GM19397 (cell line): ENCODE measurements around the gene WDR7.

Experiments used
- ATAC-seq: cut with Tn5 transposase; IDR thresholded peaks from one replicate; pipeline ENCODE4 v1.9.1; 2021; ENCODE audit warnings: mild to moderate bottlenecking, moderate library complexity; ENCODE audit not compliant: unreplicated experiment

Gene WDR7

DNA sequence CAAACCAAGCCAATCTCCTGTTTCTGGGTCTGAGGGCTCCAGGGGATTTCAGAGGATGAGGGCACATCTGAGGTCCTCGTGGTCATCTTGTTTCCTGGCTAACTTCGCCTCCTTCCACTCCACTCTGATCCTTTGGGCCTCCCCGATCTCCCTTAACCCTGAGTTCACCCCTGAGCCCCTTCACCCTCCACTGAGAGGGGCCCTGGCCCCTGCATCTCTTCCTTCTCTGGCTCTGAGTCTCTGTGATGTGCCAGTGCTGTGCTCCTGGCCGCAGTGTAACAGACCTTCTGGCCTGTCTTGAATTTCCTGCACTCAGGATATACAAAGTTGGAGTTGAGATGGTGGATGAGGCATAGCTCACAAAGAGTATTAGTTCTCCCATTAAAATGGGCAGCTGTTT, 411.0 kb downstream of the WDR7 start:
- no peak for ATAC-seq

GRCh38 chr18:57062844-57063243, 411.7 kb downstream of the WDR7 start:
- no peak for ATAC-seq

- no peak for ATAC-seq
Observed at GRCh38 chr18:57063601-57064103, 412.5 kb downstream of the WDR7 start.

- ATAC-seq: no peak
Observed at GRCh38 chr18:57073501-57074187, 422.5 kb downstream of the WDR7 start.

GRCh38 chr18:57075716-57076400, 424.7 kb downstream of the WDR7 start:
- no peak for ATAC-seq

DNA sequence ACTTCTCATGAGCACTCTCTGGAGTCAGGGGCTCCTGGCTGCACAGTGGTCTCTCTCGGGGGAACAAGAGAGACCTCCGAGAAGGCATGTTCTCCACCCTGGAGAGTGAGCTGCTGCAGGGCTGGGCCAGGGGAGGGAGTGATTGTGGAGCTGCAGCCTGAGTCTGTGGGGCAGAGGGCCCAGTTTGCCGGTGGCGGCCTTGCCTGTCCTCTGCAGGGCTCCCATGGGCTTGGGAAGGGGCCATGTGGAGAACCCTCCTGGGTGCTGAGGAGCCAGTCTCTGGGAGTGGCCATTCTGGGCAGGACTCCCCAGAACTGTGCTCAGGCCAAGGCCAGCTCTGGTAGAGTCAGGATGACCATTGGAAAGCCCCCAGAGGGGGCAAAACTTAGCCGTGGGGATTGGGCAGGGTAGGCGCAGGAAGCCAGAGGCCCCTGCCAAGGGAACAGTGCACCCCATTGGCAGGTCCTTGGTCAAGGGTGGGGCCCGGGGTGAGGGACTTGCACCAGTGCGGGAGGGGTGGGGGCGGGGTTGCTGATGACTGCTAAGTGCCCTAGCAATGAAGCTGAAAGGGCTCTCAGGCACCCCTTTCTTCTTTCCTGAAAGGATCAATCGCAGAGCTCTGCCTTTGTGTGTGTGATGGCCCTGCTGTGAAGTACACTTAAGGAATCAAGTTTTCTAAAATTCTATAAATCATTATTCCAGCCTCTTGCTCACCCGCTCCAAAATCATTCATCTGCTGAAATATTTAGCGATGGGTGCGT, 426.0 kb downstream of the WDR7 start:
- ATAC-seq: no peak

GRCh38 chr18:57077786-57078552, 426.8 kb downstream of the WDR7 start:
- peak; percentile 94 for ATAC-seq

GRCh38 chr18:57078614-57079013, 427.5 kb downstream of the WDR7 start:
- ATAC-seq: no peak

DNA sequence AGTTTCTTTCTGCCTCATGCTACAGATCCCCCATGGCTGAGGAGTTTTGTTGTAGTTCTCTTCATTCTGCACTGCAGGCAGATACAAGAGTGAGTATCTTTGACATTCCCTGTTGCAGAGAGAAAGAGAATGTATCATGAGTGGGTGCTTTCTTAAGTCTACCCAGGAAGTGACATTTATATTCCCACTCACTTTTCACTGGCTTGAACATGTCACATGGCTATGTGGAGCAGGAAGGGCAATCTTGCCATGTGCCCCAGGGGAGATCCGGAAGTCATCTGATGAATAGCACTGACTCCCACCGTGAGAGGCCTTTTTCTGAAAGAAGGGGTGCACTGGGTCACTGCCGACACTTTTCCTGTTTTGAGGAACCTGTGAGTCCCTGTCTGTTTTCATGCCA, 429.3 kb downstream of the WDR7 start:
- no peak for ATAC-seq

DNA sequence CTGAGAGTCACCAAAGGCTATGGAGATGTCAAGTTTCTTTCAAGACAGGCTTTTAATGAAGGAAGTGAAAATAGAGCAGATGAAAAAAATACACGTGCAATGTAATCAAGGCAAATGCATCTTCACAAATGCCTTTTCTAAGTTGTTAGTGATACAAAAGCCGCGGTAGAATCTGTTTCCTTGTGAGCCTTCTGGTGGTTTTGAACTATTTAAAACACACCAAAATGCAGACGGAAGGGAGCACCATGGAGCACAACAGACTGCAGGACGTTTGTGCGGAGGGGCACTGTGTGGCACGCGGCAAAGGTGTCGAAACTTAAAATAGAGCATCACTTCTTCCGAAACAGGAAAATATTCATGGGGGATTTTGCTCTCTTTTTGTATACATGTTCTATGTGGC, 430.7 kb downstream of the WDR7 start:
- no peak for ATAC-seq

- no peak for ATAC-seq
Observed at GRCh38 chr18:57083485-57083884, 432.3 kb downstream of the WDR7 start.

GRCh38 chr18:57084331-57085271, 433.4 kb downstream of the WDR7 start:
- ATAC-seq: peak; percentile 65

- no peak for ATAC-seq
Observed at GRCh38 chr18:57085371-57085770, 434.2 kb downstream of the WDR7 start.

DNA sequence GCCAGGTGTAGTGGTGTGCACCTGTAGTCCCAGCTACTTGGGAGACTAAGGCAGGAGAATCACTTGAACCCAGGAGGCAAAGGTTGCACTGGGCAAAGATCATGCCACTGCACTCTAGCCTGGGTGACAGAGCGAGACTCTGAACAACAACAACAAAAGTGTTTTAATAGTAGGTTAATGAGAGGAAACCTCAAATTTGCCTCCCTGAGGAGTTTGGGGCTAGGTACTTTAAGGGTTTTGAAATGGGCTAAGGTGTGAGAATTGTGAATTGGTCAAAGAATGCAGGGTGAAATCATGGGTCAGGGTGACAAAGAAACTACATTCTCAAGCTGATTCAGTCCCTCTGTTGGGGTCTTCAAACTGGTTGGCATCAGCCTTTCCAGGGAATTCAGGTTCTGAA, 435.0 kb downstream of the WDR7 start:
- ATAC-seq: no peak
